Measurements from ENCODE around the gene LYPD6B.

Gene LYPD6B

DNA sequence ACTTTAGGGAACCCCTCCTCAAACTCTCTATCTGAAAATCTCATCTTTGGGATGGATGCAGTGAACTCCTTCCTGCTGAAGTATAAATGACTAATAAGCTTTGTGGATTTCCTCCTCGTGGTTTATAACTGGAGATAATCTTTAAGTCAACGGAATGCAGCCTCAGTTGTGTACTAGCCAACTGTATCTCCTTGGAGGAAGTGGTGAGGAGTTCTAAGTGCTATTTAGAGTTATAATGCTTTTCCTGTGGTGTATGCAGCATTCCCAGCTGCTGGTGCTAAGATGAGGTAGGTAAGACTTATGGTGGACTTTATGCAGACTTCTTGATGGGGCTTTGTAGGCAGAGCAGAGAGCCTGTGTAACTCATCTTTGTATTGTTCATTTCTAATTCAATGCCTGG lies 90.9 kb downstream of the LYPD6B start:
- DNase-seq: peak; percentile 81

DNA sequence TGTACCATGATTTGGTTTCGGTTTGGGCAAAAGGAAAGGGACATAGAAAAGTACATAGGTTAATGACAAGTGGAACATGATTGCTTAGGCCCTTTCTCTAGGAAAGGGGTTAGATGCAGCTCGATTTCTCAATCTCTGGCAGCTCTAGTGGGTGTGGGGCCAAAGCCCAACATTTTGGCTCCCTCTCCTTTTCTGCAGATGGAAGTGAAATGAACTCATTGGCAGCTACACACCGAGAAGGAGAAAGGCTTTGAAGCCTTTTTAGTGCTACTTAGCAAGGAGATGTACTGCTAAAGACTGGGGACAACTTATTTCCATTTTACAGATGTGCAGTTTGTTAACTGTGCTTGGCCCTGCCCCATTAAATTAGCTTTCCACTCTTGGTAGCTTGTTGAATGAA lies 93.8 kb downstream of the LYPD6B start:
- no peak for DNase-seq

DNA sequence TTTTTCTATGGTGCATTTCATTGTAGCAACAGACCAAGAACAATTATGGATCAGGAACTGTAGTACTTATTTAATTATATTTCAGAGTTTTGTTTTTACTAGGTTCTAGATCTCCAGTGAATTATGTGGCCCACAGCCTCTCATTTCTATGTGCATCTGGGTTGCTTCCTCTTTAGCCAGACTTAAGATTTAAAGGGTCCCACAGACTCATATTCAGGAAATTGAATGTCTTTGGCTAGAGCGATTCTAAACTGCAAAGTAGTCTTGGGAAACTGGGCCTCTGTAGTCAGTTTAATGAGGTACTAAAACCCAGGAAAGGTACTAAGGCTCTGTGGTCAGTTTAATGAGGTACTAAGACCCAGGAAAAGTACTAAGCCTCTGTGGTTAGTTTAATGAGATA lies 94.4 kb downstream of the LYPD6B start:
- no peak for DNase-seq

GRCh38 chr2:149134335-149134923 lies 95.9 kb downstream of the LYPD6B start:
- peak; percentile 10 for DNase-seq

DNA sequence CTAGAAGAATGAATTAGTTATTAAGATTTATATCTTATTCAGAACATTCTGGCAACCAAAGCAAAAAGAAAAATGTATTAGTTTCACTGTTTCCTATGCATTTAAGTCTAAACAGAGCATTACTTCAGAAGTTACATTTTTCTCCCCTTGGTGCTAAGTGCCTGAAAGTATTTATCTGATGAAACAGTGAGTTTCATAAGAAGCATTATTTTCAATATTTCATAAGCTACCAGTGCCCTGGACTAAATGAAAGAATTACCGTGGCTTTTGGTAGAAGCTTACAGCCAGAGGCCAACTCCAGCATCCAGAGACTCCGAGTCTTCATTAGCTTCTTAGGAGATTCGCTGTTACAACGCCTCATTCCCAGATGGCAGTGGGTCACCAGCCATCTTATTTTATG lies 97.6 kb downstream of the LYPD6B start:
- no peak for DNase-seq

DNA sequence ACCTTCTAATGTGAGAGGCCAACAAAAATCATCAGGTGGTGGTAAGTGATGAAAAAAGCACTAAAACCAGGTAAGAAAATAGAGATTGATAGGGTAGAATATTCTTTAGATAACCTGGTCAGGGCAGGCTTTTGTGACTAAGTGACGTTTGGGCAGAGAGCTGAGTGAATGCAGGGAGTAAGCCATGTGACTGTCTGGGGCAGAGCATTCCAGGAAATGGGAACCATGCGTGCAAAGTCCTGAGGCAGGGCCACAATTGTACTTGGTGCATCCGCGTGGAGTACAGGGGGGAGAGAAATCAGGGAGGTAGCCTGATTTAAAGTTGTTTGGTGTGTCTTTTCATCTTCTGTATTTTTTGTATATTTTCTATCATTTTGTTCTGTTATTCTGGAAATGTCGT lies 102.5 kb downstream of the LYPD6B start:
- DNase-seq: no peak

DNA sequence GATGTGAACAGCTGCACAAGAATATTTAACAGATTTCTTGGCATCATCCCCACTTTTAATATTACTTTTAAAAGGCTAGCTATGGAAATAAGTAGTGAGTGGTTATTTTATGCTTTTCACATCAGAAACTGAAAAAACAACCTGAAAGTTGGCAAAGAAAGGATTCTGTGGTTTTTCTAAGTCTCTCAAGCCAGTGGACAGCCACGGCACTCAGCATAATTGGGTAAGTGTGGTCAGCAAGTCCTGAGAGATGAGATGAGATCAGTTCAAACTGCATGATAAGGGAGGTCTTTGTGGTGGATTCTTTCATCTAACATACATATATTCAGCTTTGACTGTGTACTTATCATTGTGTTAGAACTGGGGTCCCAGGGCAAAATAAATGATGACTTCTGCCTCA lies 105.2 kb downstream of the LYPD6B start:
- peak; percentile 30 for DNase-seq

GRCh38 chr2:149145314-149146295 lies 107.1 kb downstream of the LYPD6B start:
- DNase-seq: peak; percentile 66

DNA sequence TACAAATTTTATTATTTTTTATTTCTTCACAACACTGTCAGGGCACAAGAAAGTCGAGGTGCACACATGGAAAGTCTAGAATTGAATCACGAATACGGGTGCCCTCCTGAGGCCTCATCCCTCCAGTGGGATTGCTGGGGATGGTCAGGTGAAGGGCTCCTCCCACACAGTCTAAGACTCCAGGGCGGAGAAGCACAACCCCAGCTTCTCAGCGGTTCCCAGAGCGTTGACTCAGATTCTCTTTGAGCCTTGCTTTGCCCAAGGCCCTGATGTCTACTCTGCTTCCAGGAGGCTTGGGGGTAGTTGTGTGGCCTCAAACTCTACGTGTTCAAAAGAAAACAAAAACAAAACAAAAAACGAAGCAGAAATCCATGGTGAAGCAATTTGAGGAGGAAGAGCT lies 108.4 kb downstream of the LYPD6B start:
- DNase-seq: no peak

DNA sequence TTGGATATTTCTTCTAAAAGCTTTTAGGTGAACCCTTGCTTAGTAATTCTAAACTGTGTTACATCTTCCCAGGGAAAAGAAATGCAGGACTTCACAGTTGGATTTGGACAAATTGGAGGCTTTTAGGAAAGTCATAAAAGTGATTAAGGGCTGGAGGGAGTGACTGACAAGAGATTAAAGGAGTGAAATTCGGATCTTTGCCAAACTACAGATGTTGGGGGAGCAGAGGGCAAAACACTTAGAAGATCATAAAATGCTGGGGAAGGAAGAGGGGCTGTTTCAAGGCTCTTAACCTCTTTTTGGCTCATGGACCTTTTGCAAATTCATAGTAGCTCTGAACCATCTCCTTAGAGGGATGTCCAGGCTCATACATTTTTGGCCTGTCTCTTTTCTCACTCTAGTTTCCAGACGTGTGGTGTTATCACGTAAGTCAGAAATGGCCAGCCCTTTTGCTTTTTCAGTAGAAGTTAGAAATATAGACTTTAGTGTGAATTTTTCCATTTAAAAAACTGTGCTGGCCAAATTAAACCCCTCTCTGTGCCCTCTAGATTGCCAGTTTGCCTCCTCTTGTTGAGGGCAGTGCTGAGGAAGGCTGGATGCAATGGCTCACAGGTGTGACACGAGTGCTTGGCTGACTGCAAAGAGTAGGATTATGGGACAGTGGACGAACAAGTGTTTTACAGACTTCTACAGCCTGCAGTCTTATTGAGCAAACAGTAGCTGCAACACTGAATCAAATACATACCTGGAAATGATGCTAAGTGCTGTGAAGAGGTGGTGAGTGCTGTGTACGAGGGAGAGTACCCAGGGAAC lies 109.9 kb downstream of the LYPD6B start:
- DNase-seq: no peak

DNA sequence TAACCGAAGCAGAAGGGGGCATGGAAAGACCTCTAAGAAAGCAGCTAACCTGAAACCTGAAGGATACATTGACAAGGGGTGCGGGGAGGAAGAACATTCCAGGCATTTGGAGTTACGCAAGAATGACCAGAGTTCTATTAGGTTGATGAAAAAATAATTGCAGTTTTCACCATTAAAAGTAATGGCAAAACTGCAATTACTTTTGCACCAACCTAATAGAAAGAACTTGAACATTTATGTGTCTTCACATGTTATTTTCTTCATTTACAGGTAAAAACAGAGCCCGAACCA lies 110.5 kb downstream of the LYPD6B start:
- DNase-seq: no peak

- DNase-seq: no peak
Measured at GRCh38 chr2:149152469-149152953, 114.0 kb downstream of the LYPD6B start.

GRCh38 chr2:149155196-149155969 lies 116.9 kb downstream of the LYPD6B start:
- no peak for DNase-seq

DNA sequence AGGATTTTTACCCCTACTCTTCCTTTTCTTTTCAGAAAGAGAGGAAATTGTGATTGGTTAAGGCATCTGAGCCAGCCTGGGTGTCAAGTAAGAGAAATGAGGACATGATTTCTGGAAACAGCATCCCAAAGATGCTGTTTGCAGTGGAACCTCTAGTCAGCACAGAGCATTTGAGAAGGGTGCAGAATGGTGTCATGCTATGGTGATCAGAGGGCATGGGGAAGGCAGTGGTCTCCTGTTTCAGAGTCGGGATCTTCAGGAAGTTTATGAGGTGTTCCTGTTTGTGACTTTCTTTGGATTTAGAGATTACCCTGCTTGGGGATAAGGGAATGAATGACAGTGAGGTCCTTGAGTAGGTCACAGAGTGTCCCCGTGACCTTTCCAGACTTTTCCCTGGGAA lies 117.5 kb downstream of the LYPD6B start:
- DNase-seq: no peak

GRCh38 chr2:149156971-149157740 lies 118.7 kb downstream of the LYPD6B start:
- DNase-seq: no peak

GRCh38 chr2:149158957-149159356 lies 120.5 kb downstream of the LYPD6B start:
- no peak for DNase-seq

DNA sequence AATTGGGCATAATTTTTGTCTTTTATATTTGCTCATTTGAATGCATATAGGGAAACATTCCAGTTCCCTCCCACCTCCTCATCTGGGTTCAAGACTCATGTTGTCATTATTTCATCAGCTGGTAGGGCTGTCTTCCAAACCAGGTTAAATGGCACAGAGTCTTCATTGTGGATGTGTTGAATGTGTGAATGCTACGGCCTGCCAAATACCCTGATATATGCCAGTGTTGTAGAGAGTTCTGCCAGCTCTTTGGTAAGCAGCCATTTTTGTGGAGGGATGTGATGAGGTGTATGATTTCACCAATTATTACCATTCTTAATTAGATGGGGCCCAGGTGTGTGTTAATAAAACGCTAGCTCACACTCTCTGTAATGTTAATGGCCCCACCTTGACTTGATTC lies 121.7 kb downstream of the LYPD6B start:
- DNase-seq: no peak

DNA sequence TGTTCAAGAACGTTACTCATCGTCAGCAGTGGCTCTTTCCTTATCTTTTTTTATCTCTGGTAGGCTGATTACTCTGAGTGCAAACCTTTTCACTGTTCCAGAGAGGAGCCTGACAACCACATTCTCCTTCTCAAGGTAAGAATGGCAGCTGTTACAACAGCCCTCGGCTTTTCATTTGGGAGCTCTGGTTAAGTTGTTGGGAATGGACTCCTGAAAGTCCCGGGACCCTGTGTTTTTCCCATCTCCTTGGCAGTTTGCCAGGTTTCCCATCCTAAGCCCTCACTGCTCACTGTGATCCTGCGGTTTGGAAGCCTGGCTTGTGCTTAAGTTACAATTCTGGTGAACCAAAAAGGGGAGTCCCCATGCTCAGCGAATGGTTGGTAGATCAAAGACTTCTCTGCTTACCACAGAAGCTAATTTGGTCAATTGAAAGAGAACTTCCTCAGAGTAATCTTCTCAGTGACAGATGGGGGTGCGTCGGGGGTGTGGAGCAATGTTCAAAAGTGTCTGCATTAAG lies 122.3 kb downstream of the LYPD6B start:
- peak; percentile 44 for DNase-seq

- DNase-seq: no peak
Measured at GRCh38 chr2:149161481-149162225, 123.2 kb downstream of the LYPD6B start.

DNA sequence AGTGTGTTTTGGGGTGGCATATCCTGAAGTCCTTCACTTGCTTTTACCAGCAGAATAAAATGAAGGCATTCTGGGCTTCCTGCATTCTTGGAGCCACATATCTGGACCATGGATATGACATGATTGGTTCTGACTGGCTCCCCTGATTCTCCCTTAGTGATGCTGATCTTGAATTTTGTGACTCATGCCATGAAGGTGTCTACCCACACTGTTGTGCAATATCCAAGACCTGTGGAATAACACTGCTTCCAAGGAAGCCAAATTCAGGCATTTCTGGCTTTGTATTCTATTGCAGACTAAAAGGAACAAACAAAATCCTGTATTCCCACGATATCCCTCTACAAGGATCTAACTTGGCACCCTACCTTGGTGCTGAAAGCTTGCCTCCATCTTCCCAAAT lies 125.8 kb downstream of the LYPD6B start:
- no peak for DNase-seq

- DNase-seq: no peak
Measured at GRCh38 chr2:149164827-149165226, 126.3 kb downstream of the LYPD6B start.
